ENCODE data around the gene WLS. TPM values are rescaled to one million over a fixed set of nuclear protein-coding genes. Genes with fewer than 3 reads are reported as not detected.

The WLS gene
- total and polyA plus RNA-seq, 2 experiments from 2014 or later, result 0.87 to 1.2 TPM

- Mint-ChIP-seq H3K27ac (no peak overlapping the region), H3K36me3 (ENCODE audit: low read depth) (no peaks in the 10 kb centered on the region), H3K4me1 (no peaks in the 10 kb centered on the region), H3K27me3 (ENCODE audit: insufficient read depth, low read depth, poor library complexity) (no peaks in the 10 kb centered on the region), H3K4me3 (no peak overlapping the region), H3K9me3 (no peaks in the 10 kb centered on the region; the same call in 1 of the 3 replicates)
- H3K4me3 ChIP-seq, result no peak overlapping the region
- no peaks in the 10 kb centered on the region for H3K79me2 ChIP-seq (replicated peaks; ENCODE audit: insufficient read depth)
- H3K27ac ChIP-seq (ENCODE audit: low read depth), result no peak overlapping the region
- no peaks in the 10 kb centered on the region for H3K36me3 ChIP-seq (ENCODE audit: insufficient read depth)
- no peak for DNase-seq (ENCODE audit: low spot score)
- H3K4me1 ChIP-seq (ENCODE audit: insufficient read depth), result no peaks in the 10 kb centered on the region
- H3K9me2 ChIP-seq (ENCODE audit: insufficient read depth), result no peaks in the 10 kb centered on the region
- no peaks in the 10 kb centered on the region for H3F3A ChIP-seq (replicated peaks; ENCODE audit: low read depth)
- no peak for ATAC-seq
- H3K27me3 ChIP-seq (ENCODE audit: insufficient read depth), result no peaks in the 10 kb centered on the region
- no peaks in the 10 kb centered on the region for H4K20me1 ChIP-seq (replicated peaks; ENCODE audit: insufficient read depth)
- TF ChIP-seq NANOG (IDR thresholded peaks at IDR 0.05; ENCODE audit: borderline replicate concordance) (no peak), POLR2AphosphoS5 (IDR thresholded peaks at IDR 0.05; ENCODE audit: low read depth) (no peak), REST (IDR thresholded peaks at IDR 0.05; ENCODE audit: unreplicated experiment) (no peak), EZH2 (IDR thresholded peaks at IDR 0.05; ENCODE audit: low read depth, unreplicated experiment) (no peak), ZNF114 (CRISPR knock-in tag; IDR thresholded peaks at IDR 0.05) (no peak), ZNF331 (CRISPR knock-in tag; IDR thresholded peaks at IDR 0.05; ENCODE audit: low read depth) (no peak), JUNB (IDR thresholded peaks at IDR 0.05; ENCODE audit: unreplicated experiment) (no peak), STAT1 (IDR thresholded peaks at IDR 0.05; ENCODE audit: unreplicated experiment) (no peak), EZH2phosphoT487 (IDR thresholded peaks at IDR 0.05; ENCODE audit: unreplicated experiment) (no peak)
- TF ChIP-seq, protein P1, sequence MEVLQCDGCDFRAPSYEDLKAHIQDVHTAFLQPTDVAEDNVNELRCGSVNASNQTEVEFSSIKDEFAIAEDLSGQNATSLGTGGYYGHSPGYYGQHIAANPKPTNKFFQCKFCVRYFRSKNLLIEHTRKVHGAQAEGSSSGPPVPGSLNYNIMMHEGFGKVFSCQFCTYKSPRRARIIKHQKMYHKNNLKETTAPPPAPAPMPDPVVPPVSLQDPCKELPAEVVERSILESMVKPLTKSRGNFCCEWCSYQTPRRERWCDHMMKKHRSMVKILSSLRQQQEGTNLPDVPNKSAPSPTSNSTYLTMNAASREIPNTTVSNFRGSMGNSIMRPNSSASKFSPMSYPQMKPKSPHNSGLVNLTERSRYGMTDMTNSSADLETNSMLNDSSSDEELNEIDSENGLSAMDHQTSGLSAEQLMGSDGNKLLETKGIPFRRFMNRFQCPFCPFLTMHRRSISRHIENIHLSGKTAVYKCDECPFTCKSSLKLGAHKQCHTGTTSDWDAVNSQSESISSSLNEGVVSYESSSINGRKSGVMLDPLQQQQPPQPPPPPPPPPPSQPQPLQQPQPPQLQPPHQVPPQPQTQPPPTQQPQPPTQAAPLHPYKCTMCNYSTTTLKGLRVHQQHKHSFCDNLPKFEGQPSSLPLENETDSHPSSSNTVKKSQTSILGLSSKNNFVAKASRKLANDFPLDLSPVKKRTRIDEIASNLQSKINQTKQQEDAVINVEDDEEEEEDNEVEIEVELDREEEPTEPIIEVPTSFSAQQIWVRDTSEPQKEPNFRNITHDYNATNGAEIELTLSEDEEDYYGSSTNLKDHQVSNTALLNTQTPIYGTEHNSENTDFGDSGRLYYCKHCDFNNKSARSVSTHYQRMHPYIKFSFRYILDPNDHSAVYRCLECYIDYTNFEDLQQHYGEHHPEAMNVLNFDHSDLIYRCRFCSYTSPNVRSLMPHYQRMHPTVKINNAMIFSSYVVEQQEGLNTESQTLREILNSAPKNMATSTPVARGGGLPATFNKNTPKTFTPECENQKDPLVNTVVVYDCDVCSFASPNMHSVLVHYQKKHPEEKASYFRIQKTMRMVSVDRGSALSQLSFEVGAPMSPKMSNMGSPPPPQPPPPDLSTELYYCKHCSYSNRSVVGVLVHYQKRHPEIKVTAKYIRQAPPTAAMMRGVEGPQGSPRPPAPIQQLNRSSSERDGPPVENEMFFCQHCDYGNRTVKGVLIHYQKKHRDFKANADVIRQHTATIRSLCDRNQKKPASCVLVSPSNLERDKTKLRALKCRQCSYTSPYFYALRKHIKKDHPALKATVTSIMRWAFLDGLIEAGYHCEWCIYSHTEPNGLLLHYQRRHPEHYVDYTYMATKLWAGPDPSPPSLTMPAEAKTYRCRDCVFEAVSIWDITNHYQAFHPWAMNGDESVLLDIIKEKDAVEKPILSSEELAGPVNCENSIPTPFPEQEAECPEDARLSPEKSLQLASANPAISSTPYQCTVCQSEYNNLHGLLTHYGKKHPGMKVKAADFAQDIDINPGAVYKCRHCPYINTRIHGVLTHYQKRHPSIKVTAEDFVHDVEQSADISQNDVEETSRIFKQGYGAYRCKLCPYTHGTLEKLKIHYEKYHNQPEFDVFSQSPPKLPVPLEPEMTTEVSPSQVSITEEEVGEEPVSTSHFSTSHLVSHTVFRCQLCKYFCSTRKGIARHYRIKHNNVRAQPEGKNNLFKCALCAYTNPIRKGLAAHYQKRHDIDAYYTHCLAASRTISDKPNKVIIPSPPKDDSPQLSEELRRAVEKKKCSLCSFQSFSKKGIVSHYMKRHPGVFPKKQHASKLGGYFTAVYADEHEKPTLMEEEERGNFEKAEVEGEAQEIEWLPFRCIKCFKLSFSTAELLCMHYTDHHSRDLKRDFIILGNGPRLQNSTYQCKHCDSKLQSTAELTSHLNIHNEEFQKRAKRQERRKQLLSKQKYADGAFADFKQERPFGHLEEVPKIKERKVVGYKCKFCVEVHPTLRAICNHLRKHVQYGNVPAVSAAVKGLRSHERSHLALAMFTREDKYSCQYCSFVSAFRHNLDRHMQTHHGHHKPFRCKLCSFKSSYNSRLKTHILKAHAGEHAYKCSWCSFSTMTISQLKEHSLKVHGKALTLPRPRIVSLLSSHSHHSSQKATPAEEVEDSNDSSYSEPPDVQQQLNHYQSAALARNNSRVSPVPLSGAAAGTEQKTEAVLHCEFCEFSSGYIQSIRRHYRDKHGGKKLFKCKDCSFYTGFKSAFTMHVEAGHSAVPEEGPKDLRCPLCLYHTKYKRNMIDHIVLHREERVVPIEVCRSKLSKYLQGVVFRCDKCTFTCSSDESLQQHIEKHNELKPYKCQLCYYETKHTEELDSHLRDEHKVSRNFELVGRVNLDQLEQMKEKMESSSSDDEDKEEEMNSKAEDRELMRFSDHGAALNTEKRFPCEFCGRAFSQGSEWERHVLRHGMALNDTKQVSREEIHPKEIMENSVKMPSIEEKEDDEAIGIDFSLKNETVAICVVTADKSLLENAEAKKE (CRISPR knock-in tag; IDR thresholded peaks at IDR 0.05), result no peak
- TF ChIP-seq, protein P2, sequence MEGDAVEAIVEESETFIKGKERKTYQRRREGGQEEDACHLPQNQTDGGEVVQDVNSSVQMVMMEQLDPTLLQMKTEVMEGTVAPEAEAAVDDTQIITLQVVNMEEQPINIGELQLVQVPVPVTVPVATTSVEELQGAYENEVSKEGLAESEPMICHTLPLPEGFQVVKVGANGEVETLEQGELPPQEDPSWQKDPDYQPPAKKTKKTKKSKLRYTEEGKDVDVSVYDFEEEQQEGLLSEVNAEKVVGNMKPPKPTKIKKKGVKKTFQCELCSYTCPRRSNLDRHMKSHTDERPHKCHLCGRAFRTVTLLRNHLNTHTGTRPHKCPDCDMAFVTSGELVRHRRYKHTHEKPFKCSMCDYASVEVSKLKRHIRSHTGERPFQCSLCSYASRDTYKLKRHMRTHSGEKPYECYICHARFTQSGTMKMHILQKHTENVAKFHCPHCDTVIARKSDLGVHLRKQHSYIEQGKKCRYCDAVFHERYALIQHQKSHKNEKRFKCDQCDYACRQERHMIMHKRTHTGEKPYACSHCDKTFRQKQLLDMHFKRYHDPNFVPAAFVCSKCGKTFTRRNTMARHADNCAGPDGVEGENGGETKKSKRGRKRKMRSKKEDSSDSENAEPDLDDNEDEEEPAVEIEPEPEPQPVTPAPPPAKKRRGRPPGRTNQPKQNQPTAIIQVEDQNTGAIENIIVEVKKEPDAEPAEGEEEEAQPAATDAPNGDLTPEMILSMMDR (conservative IDR thresholded peaks at IDR 0.05; ENCODE audit: low read depth in 2 of 2), result no peak
- no peak overlapping the region for H3K4me2 ChIP-seq
- H2AFZ ChIP-seq, result no peak overlapping the region
Measured at GRCh38 chr1:68167211-68167610, 65.1 kb downstream of the WLS start.
